DMS53 treated with DMSO at 0.1 percent for 48 hours (cell line): ENCODE measurements around the gene CCDC71.

ENCODE experiments used
- DNase-seq: peaks from one replicate; lab custom pipeline; 2025; ENCODE audit not compliant: unreplicated experiment; lab: John Stamatoyannopoulos, UW

Gene CCDC71

GRCh38 chr3:49132073-49132436 is 34.1 kb downstream of the CCDC71 start:
- no peak for DNase-seq

- DNase-seq, result no peak
These were observed 34.6 kb downstream of the CCDC71 start for GRCh38 chr3:49131576-49131975.

- DNase-seq, result no peak
These were observed 35.1 kb downstream of the CCDC71 start for GRCh38 chr3:49131040-49131439.

GRCh38 chr3:49124991-49125670 is 41.0 kb downstream of the CCDC71 start:
- no peak for DNase-seq

GRCh38 chr3:49124203-49124602 is 41.9 kb downstream of the CCDC71 start:
- no peak for DNase-seq

- DNase-seq, result no peak
These were observed 42.4 kb downstream of the CCDC71 start for GRCh38 chr3:49123687-49124086.

GRCh38 chr3:49122886-49123545 is 43.1 kb downstream of the CCDC71 start:
- DNase-seq, result no peak

- no peak for DNase-seq
These were observed 43.7 kb downstream of the CCDC71 start for GRCh38 chr3:49122451-49122850.

GRCh38 chr3:49122022-49122421 is 44.1 kb downstream of the CCDC71 start:
- no peak for DNase-seq

- no peak for DNase-seq
These were observed 44.9 kb downstream of the CCDC71 start for GRCh38 chr3:49121132-49121736.

- peak; percentile 38 for DNase-seq
These were observed 45.5 kb downstream of the CCDC71 start, which contains the start of gene USP19 for GRCh38 chr3:49120438-49121131. Gene USP19, minus strand, starts transcription at chr3:49120823. Its CDS starts 1,678 bp downstream, at chr3:49119145.

GRCh38 chr3:49120096-49120437 is 46.1 kb downstream of the CCDC71 start:
- DNase-seq, result no peak

GRCh38 chr3:49119439-49119838 is 46.7 kb downstream of the CCDC71 start:
- no peak for DNase-seq

- no peak for DNase-seq
These were observed 47.1 kb downstream of the CCDC71 start for GRCh38 chr3:49119036-49119435.
